HG03354 (cell line): ENCODE data around the gene NEURL1B.

Experiments used
- ATAC-seq: cut with Tn5 transposase; IDR thresholded peaks from one replicate; pipeline ENCODE4 v1.9.1; 2021; ENCODE audit warnings: mild to moderate bottlenecking; ENCODE audit not compliant: unreplicated experiment, poor library complexity, severe bottlenecking

Gene NEURL1B

DNA sequence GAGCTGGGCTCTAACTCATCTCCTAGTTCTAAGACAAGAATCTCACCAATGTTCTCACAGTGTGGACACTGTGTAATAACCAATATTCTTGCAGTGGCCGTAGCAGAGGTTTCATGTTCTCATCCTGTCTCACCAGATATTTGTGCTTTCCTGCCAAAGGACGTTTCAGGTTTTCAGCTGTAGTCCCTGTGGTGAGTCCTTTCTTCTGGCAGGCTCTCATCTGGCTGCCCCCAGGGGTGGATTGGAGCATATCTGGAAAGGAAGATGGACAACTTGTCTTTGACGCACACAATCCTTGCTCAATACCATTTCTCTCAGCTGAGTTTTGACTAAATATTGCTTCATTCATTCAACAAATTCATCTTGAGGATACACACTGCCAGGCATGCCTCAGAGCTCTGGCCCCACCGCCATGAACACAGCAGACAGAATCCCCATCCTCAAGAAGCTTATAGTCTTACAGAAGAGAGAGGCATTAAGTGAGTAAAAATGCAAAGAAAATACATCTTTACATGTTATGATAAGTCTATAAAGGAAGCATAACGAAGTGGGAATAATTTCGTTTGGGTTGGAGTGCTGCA lies 33.8 kb upstream of the NEURL1B start:
- no peak for ATAC-seq

DNA sequence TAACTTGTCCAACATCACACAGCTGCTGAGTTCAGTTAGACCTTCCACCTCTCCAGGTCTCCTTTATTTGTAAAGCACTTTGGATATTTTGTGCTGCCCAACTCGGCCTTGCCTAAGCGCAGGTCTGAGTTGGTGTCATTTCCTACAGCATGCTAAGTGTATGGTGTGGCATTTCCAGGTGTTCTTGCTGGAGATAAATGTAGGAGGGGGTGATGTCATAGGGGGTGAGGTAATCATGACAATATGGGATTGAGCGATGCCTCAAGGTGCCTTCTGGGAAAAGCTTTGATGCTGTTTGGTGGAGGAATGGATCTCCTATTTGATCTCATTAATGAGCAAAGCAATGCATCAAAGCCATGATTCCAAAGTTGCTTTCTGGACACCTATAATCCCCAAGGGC lies 32.3 kb upstream of the NEURL1B start:
- ATAC-seq, result no peak

GRCh38 chr5:172610643-172611042 lies 30.4 kb upstream of the NEURL1B start:
- no peak for ATAC-seq

GRCh38 chr5:172611913-172612312 lies 29.1 kb upstream of the NEURL1B start:
- ATAC-seq, result no peak

GRCh38 chr5:172612771-172613170 lies 28.3 kb upstream of the NEURL1B start:
- no peak for ATAC-seq

- no peak for ATAC-seq
These were observed 24.9 kb upstream of the NEURL1B start for GRCh38 chr5:172616136-172616535.

DNA sequence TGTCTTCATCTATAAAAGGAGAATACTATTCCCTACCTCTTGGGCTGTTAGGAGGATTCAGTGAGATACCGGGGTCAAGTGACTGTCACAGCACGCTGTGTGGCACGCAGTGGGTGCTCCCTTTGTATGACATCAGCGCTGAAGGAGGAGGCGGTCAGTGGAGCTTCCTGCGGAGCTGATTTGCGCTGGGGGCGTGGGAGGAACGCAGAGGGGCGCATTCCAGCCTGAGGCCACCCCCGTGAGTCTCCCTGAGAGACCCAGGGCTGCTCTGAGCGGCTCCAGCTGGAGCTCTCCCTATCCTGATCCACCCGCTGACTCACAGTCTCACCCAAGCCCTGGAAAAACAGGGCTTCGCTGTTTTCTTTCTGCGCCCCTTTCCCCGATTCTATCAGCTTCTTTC lies 24.3 kb upstream of the NEURL1B start:
- ATAC-seq, result no peak

- no peak for ATAC-seq
These were observed 23.2 kb upstream of the NEURL1B start for GRCh38 chr5:172617817-172618216.

GRCh38 chr5:172618574-172619365 lies 22.3 kb upstream of the NEURL1B start:
- no peak for ATAC-seq

- ATAC-seq, result no peak
These were observed 20.6 kb upstream of the NEURL1B start for GRCh38 chr5:172620506-172620905.

- ATAC-seq, result no peak
These were observed 18.7 kb upstream of the NEURL1B start for GRCh38 chr5:172622091-172623046.

GRCh38 chr5:172623313-172623980 lies 17.6 kb upstream of the NEURL1B start:
- no peak for ATAC-seq

DNA sequence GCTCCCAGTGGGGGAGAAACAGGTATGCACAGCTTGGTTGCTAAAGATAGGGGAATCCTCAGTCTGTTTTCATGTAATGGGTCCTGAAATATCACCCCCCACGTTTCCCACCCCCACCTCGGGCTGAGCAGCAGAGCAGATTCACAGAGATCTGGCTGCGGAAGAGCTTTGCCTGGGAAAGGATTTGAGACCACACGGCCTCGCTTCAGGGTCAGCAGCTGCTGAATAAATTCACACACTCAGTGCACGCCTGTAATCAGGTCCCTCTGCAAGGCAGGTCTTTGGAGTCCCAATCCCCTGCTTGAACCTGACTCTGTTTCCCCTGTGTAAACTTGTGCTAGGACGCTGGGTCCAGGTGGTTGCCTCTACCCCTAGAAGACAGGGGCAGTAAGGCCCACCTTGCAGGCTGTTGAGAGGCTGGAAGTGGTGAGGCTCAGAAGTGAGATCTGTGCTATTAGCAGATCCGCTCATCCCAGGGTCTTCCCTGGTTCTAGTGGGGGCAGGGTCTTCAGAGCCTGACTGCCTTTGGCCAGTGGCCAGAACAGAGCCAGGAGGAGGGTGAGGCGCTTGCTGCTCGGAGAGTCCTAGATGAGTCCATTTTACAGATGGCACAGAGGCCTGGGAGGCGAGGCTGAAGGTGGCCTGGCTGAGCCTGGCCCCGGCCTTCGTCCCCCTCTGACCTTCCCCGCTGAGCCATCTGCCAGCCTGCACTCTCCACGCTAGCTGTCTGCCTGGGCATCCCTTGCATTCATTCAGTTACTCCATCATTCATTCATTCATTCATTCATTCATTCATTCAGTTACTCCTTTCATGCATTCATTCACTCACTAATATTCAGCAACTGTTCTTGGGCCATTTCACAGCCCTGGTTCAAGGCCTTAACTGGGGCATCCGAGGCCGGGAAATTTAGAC lies 16.7 kb upstream of the NEURL1B start:
- no peak for ATAC-seq

GRCh38 chr5:172624996-172625964 lies 15.8 kb upstream of the NEURL1B start:
- ATAC-seq, result no peak

DNA sequence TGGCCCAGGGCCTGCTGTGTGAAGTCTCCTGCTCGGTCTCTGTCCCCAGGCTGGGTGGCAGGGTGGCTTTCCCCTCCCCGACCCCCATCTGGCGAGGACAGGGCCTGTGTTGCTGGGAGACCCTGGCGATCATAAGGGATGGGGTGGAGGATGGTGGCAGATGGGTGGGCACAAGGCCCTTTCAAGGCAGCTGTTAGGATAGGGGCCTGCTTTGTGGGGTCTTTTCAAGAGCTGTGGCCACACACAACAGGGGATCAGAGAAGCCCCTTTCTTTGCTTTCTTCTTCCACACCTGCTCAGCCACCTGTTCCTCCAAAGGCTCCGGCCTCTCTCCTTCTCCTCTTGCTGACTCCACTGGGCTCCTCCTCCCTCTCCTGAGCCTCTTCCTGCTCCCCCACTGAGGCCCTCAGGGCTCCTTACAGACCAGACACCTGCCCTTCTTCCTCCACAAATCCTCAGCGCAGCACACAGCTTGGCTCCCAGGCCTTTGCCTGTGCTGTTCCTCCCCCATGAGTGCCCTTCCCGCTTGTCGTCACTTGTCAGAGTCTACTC lies 15.0 kb upstream of the NEURL1B start:
- no peak for ATAC-seq

- no peak for ATAC-seq
These were observed 11.0 kb upstream of the NEURL1B start for GRCh38 chr5:172630082-172630481.

- no peak for ATAC-seq
These were observed 10.6 kb upstream of the NEURL1B start for GRCh38 chr5:172630482-172630881.

- no peak for ATAC-seq
These were observed 10.1 kb upstream of the NEURL1B start for GRCh38 chr5:172630986-172631385.
